ENCODE measurements around the gene FOXC1.

Gene FOXC1

GRCh38 chr6:1643830-1644445, 34.2 kb downstream of the FOXC1 start:
- no peak for DNase-seq (ENCODE audit: low read depth in 2 of 2)

GRCh38 chr6:1644516-1645060, 34.9 kb downstream of the FOXC1 start:
- no peak for DNase-seq (ENCODE audit: low read depth in 2 of 2)

- no peak for DNase-seq (ENCODE audit: low read depth in 2 of 2)
Measured at GRCh38 chr6:1645466-1646185, 35.9 kb downstream of the FOXC1 start.

- DNase-seq (ENCODE audit: low read depth in 2 of 2): no peak
Measured at GRCh38 chr6:1651362-1651761, 41.6 kb downstream of the FOXC1 start.

DNA sequence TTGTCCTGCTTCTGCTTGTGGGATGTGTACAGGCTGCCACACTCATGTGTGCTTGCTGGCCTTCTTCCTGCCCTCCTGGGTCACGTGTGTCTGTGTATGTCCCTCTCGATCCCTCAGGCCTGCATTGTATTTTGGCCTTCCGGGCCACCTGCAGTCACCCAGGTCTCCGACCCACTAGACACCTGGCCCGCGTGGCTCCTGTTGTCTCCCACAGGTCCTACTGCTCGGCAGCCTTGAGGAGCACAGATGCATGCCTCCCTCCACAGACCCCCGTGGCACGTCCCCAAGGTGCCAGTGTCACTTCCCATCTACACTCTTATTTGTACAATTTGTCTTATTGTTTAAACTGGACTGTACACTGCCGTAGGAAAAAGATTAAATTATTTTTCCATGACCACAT, 43.1 kb downstream of the FOXC1 start:
- no peak for DNase-seq (ENCODE audit: low read depth in 2 of 2)

GRCh38 chr6:1654054-1654453, 44.3 kb downstream of the FOXC1 start:
- no peak for DNase-seq (ENCODE audit: low read depth in 2 of 2)

- no peak for DNase-seq (ENCODE audit: low read depth in 2 of 2)
Measured at GRCh38 chr6:1657116-1657770, 47.5 kb downstream of the FOXC1 start.

GRCh38 chr6:1657771-1658165, 48.1 kb downstream of the FOXC1 start:
- no peak for DNase-seq (ENCODE audit: low read depth in 2 of 2)

DNA sequence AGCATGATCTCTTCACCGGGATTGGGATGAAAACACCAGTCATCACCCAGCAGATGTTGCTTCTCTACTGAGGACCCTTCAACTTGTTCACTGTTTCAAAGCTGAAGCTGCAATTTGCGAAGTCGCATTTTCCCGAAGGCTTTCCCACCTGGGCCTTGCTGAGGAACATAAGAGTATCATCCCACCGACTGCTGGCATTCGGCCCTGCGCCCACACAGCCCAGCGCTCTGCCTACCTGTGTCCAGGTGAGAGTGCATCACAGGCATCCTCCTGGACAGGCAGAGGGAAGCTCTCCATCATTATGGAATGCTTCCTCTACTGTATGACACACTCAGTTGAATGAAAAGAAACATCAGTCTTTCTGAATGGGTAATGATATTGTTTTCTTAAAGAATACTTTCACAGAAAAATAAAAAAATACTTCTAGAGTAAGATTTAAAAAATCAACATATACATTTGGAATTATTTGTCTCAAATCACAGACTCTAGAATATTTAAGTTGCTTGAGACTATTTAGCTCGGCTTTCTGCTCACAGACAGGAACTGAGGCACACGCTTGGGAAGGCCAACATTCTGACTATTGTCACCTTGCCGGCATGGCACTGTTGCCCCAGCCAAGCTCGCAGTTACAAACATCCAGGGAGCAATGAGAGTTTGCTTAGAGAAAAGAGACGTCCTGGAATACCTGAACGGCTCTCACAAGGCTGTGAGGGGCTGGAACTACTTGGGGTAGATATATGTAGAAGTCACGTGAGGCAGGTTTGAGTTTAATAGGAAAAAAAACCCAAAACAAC, 48.7 kb downstream of the FOXC1 start:
- no peak for DNase-seq (ENCODE audit: low read depth in 2 of 2)

DNA sequence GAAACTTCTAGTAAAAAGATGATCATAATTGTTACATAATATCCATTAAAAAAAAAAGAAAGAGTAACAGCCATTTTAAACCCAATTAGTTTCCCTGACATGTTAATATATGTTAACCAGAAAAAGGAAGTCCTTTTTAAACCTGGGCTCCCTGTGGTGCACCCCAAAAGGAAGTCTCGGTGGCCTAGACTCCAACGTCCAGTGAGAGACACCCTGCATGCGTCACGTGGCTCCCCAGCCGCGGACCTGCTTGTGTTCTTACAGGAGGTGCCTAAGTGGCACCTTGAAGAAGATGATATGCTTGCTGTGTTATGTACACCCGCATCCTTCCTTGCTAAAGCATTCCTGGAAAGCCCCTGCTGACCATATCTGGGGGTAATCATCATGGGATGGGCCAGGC, 50.1 kb downstream of the FOXC1 start:
- no peak for DNase-seq (ENCODE audit: low read depth in 2 of 2)

DNA sequence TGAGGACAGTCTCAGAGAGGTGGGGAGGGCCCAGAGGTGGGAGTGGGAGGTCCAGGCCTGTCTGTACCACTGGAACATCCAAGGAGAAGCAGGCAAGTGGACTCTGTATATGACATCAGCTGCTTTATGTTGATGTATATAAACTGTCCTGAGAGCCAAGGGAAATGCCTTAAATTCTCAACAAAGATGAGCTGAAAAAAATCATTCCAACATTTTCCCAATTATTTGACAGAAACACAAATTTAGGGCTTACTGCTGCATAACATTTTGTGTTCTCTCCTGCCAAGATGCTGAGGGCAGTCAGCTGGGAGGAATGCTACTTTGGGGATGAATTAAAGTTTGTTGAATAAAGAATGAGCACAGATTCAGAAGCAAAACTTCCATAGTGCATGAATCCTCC, 52.8 kb downstream of the FOXC1 start:
- no peak for DNase-seq (ENCODE audit: low read depth in 2 of 2)

All from stimulated activated CD4-positive, alpha-beta T cell treated with anti-CD3 and anti-CD28 coated beads, Interleukin-12 subunit alpha, Interleukin-12 subunit beta, amount 100 ng/mL, for 24 hours (primary cell).